ENCODE results near the gene NLGN1. TPM values are rescaled to one million over a fixed set of nuclear protein-coding genes. Genes with fewer than 3 reads are reported as not detected.

NLGN1 gene
- total and polyA plus RNA-seq, 2 experiments from 2014 or later = 5.1 to 11.2 TPM

DNA sequence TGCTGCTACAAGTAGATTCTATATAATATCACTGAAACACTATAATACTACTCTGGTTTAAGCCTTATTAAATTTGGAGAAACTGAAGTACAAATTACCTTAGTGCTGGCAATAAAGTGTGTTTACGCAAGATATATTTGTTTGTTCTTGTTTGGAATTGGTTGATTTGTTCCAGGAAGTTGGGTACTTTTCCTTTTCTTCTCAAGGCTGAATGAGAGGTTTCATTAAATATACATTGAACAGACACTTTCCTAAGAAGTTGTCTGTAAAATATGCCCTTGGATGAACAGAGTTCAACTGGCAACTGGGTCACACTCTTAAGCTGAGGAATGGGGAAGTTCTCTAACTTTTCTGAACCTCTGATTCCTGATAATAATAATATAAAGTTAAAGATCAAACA is 919.5 kb downstream of the NLGN1 start:
- no peak overlapping the region for H3K4me3 ChIP-seq
- no peaks in the 10 kb centered on the region for H4K20me1 ChIP-seq (ENCODE audit: insufficient read depth, poor library complexity, severe bottlenecking)
- WGBS (ENCODE audit: low lambda C conversion rate, missing lambda C conversion rate) = 81% methylated on average over 1 of the region's 1 CpG
- no peak overlapping the region for H2AFZ ChIP-seq
- H3K27me3 ChIP-seq = no peaks in the 10 kb centered on the region
- no peak overlapping the region for H3K27ac ChIP-seq
- no peak for TF ChIP-seq EZH2 (IDR thresholded peaks at IDR 0.05; ENCODE audit: borderline replicate concordance)
- TF ChIP-seq EZH2phosphoT487 (IDR thresholded peaks at IDR 0.05; ENCODE audit: low read depth, severe bottlenecking, unreplicated experiment) = no peak
- TF ChIP-seq, protein P1, sequence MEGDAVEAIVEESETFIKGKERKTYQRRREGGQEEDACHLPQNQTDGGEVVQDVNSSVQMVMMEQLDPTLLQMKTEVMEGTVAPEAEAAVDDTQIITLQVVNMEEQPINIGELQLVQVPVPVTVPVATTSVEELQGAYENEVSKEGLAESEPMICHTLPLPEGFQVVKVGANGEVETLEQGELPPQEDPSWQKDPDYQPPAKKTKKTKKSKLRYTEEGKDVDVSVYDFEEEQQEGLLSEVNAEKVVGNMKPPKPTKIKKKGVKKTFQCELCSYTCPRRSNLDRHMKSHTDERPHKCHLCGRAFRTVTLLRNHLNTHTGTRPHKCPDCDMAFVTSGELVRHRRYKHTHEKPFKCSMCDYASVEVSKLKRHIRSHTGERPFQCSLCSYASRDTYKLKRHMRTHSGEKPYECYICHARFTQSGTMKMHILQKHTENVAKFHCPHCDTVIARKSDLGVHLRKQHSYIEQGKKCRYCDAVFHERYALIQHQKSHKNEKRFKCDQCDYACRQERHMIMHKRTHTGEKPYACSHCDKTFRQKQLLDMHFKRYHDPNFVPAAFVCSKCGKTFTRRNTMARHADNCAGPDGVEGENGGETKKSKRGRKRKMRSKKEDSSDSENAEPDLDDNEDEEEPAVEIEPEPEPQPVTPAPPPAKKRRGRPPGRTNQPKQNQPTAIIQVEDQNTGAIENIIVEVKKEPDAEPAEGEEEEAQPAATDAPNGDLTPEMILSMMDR (IDR thresholded peaks at IDR 0.05; ENCODE audit: poor library complexity) = no peak
- peaks cover 10% of the 10 kb centered on the region for H3K4me1 ChIP-seq (ENCODE audit: insufficient read depth)
- no peaks in the 10 kb centered on the region for H3K79me2 ChIP-seq
- no peak overlapping the region for H3K4me2 ChIP-seq
- H3K9me3 ChIP-seq (ENCODE audit: low read depth) = peaks cover 9% of the 10 kb centered on the region
- H3K36me3 ChIP-seq (replicated peaks; ENCODE audit: insufficient read depth, low read depth) = no peaks in the 10 kb centered on the region
- no peaks in the 10 kb centered on the region for H3K9me2 ChIP-seq (replicated peaks; ENCODE audit: insufficient read depth)
- DNase-seq (ENCODE audit: low spot score) = no peak

DNA sequence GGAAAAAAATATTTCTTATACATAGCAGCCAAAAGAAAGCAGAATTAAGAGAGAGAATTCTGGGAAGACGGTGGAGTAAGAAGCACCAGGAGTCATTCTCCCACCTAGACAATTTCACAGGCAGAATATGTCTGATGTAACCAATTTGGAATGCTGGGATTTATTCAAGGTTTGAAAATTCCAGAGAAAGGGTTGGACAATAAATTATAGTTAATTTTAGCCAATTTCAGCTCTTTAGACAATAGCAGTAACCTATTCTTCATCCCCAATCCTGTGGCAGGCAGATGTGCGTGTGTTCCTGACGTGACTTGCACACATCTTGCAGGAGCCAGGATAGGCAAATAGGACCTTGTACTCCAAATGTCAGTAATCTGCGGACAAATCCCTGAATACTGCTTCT is 920.6 kb downstream of the NLGN1 start:
- TF ChIP-seq, protein P1 (IDR thresholded peaks at IDR 0.05; ENCODE audit: poor library complexity) = no peak
- TF ChIP-seq EZH2phosphoT487 (IDR thresholded peaks at IDR 0.05; ENCODE audit: low read depth, severe bottlenecking, unreplicated experiment) (no peak), EZH2 (IDR thresholded peaks at IDR 0.05; ENCODE audit: borderline replicate concordance) (no peak)
- H3K36me3 ChIP-seq (replicated peaks; ENCODE audit: insufficient read depth, low read depth) = no peaks in the 10 kb centered on the region

DNA sequence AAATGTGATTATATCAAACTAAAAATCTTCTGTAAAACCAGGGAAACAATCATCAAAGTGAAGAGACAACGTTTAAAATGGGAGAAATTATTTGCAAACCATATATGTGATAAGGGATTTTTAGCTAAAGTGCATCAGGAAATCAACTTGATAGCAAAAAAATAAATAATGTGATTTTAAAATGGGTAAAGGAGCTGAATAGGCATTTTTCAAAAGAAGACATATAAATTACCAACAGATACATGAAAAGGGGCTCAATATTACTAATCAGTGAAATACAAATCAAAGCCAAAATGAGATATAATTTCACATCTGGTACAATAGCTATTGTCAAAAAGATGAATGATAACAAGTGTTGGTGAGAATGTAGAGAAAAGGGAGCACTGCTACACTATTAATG is 924.0 kb downstream of the NLGN1 start:
- H3K79me2 ChIP-seq = no peaks in the 10 kb centered on the region
- no peaks in the 10 kb centered on the region for H3K9me2 ChIP-seq (replicated peaks; ENCODE audit: insufficient read depth)
- H3K9me3 ChIP-seq (ENCODE audit: low read depth) = peaks cover 9% of the 10 kb centered on the region
- H3K36me3 ChIP-seq (replicated peaks; ENCODE audit: insufficient read depth, low read depth) = no peaks in the 10 kb centered on the region
- H3K4me3 ChIP-seq = no peak overlapping the region
- no peak overlapping the region for H3K27ac ChIP-seq
- no peaks in the 10 kb centered on the region for H4K20me1 ChIP-seq (ENCODE audit: insufficient read depth, poor library complexity, severe bottlenecking)
- H3K4me2 ChIP-seq = no peak overlapping the region
- no peak overlapping the region for H2AFZ ChIP-seq
- H3K4me1 ChIP-seq (ENCODE audit: insufficient read depth) = peaks cover 10% of the 10 kb centered on the region
- whole genome bisulfite sequencing (ENCODE audit: low lambda C conversion rate, missing lambda C conversion rate) = 80% methylated on average over 1 of the region's 1 CpG
- DNase-seq (ENCODE audit: low spot score) = no peak
- no peaks in the 10 kb centered on the region for H3K27me3 ChIP-seq
- TF ChIP-seq EZH2phosphoT487 (IDR thresholded peaks at IDR 0.05; ENCODE audit: low read depth, severe bottlenecking, unreplicated experiment) = no peak
- TF ChIP-seq, protein P1 (IDR thresholded peaks at IDR 0.05; ENCODE audit: poor library complexity) = no peak
- no peak for TF ChIP-seq EZH2 (IDR thresholded peaks at IDR 0.05; ENCODE audit: borderline replicate concordance)

More for the DNA sequence above, 920.6 kb downstream of the NLGN1 start:
- no peaks in the 10 kb centered on the region for H3K79me2 ChIP-seq
- H3K9me2 ChIP-seq (replicated peaks; ENCODE audit: insufficient read depth) = no peaks in the 10 kb centered on the region
- H3K27me3 ChIP-seq = no peaks in the 10 kb centered on the region
- H3K9me3 ChIP-seq (ENCODE audit: low read depth) = peaks cover 9% of the 10 kb centered on the region
- no peak overlapping the region for H3K4me3 ChIP-seq
- peak; percentile 8 for DNase-seq (ENCODE audit: low spot score)
- H2AFZ ChIP-seq = no peak overlapping the region
- WGBS (ENCODE audit: low lambda C conversion rate, missing lambda C conversion rate) = 81% methylated on average over 4 of the region's 4 CpGs
- no peak overlapping the region for H3K27ac ChIP-seq
- H3K4me1 ChIP-seq (ENCODE audit: insufficient read depth) = peaks cover 10% of the 10 kb centered on the region
- H3K4me2 ChIP-seq = no peak overlapping the region
- H4K20me1 ChIP-seq (ENCODE audit: insufficient read depth, poor library complexity, severe bottlenecking) = no peaks in the 10 kb centered on the region

DNA sequence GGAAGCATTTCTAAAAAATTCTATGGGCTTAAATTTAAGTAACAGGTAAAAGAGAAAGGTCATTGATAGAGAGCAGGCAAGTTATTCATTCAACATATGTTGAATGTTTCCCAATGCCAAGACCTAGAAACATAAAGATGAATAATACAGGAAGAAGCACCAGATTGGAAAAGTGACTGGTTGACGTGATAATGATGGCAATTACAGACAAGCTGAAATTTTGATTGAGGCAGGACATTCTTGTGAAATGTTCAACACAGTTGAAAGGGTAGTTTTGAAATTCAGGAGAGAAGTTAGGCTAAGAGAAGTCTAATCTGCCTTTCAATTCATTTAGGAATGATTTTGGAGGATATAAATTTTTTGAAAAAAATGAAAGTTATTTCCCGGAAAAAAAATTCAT is 925.2 kb downstream of the NLGN1 start:
- WGBS (ENCODE audit: low lambda C conversion rate, missing lambda C conversion rate) = 87% methylated on average over 2 of the region's 2 CpGs
- no peaks in the 10 kb centered on the region for H3K9me2 ChIP-seq (replicated peaks; ENCODE audit: insufficient read depth)
- TF ChIP-seq EZH2 (IDR thresholded peaks at IDR 0.05; ENCODE audit: borderline replicate concordance) = no peak
- TF ChIP-seq, protein P1 (IDR thresholded peaks at IDR 0.05; ENCODE audit: poor library complexity) = no peak
- no peak for TF ChIP-seq EZH2phosphoT487 (IDR thresholded peaks at IDR 0.05; ENCODE audit: low read depth, severe bottlenecking, unreplicated experiment)
- H2AFZ ChIP-seq = no peak overlapping the region
- H3K9me3 ChIP-seq (ENCODE audit: low read depth) = peaks cover 9% of the 10 kb centered on the region
- H3K4me1 ChIP-seq (ENCODE audit: insufficient read depth) = no peaks in the 10 kb centered on the region
- no peak overlapping the region for H3K4me2 ChIP-seq
- no peak overlapping the region for H3K4me3 ChIP-seq
- H4K20me1 ChIP-seq (ENCODE audit: insufficient read depth, poor library complexity, severe bottlenecking) = no peaks in the 10 kb centered on the region
- H3K27ac ChIP-seq = no peak overlapping the region
- no peaks in the 10 kb centered on the region for H3K36me3 ChIP-seq (replicated peaks; ENCODE audit: insufficient read depth, low read depth)
- H3K79me2 ChIP-seq = no peaks in the 10 kb centered on the region
- no peaks in the 10 kb centered on the region for H3K27me3 ChIP-seq
- no peak for DNase-seq (ENCODE audit: low spot score)

Measured in hepatocyte (in vitro differentiated cells).